ENCODE data around the gene SOCS2.
"Not testable (repeated sequence)": the region's sequence is repeated elsewhere in the genome, so short reads cannot be mapped to it uniquely, and the experiment has no call there.

Gene SOCS2

GRCh38 chr12:93624595-93625294 is 52.3 kb downstream of the SOCS2 start:
- no peaks in the 10 kb centered on the region for H3K27me3 Mint-ChIP-seq
- DNase-seq, result no peak
- peak; percentile 36 for ATAC-seq
- no peak overlapping the region for H3K27ac Mint-ChIP-seq
- no peaks in the 10 kb centered on the region for H3K9me3 Mint-ChIP-seq
- no peaks in the 10 kb centered on the region for H3K36me3 Mint-ChIP-seq (ENCODE audit: low read depth)
- H3K4me1 Mint-ChIP-seq, result peaks cover 5% of the 10 kb centered on the region
- H3K4me3 Mint-ChIP-seq, result no peak overlapping the region

- H3K4me3 Mint-ChIP-seq; ATAC-seq; H3K4me1 Mint-ChIP-seq; H3K36me3 Mint-ChIP-seq (ENCODE audit: low read depth); H3K27ac Mint-ChIP-seq; DNase-seq; H3K9me3 Mint-ChIP-seq; H3K27me3 Mint-ChIP-seq: not testable (repeated sequence)
Observed at GRCh38 chr12:93625295-93625645, 52.8 kb downstream of the SOCS2 start.

GRCh38 chr12:93626160-93626559 is 53.7 kb downstream of the SOCS2 start:
- Mint-ChIP-seq H3K27ac (no peak overlapping the region), H3K4me3 (no peak overlapping the region), H3K36me3 (ENCODE audit: low read depth) (no peaks in the 10 kb centered on the region), H3K9me3 (no peaks in the 10 kb centered on the region), H3K27me3 (no peaks in the 10 kb centered on the region), H3K4me1 (peaks cover 5% of the 10 kb centered on the region)
- DNase-seq, result no peak
- no peak for ATAC-seq

All from activated naive CD8-positive, alpha-beta T cell treated with anti-CD3 and anti-CD28 coated beads, Interleukin-2, amount 50 U/mL, for 24 hours (primary cell).